ENCODE data around the gene CLASP1. TPM values are rescaled to one million over a fixed set of nuclear protein-coding genes. Genes with fewer than 3 reads are reported as not detected.

Gene CLASP1
- total RNA-seq, 1 experiment from 2014 or later, result 46.1 TPM

GRCh38 chr2:121451398-121451797 is 197.9 kb downstream of the CLASP1 start:
- peaks cover 67% of the 10 kb centered on the region for H3K36me3 Mint-ChIP-seq (ENCODE audit: insufficient read depth, unreplicated experiment)
- no peak overlapping the region for H3K4me3 Mint-ChIP-seq (ENCODE audit: unreplicated experiment)
- H3K4me1 Mint-ChIP-seq (ENCODE audit: low read depth, unreplicated experiment), result peaks cover 5% of the 10 kb centered on the region
- ChIA-PET POLR2A (no interaction called here), CTCF (no interaction called here)
- Histone ChIP-seq H3K9me3 (no peaks in the 10 kb centered on the region), H3K27me3 (replicated peaks; ENCODE audit: control insufficient read depth, insufficient read depth, low read length) (no peaks in the 10 kb centered on the region), H3K4me1 (no peaks in the 10 kb centered on the region), H3K4me3 (ENCODE audit: low read depth, low read length) (no peak overlapping the region), H3K36me3 (ENCODE audit: control insufficient read depth, insufficient read depth, low read length) (peaks cover 8% of the 10 kb centered on the region)
- no TSS peak for BruUV-seq (replicated peaks)
- TF ChIP-seq, protein P1, sequence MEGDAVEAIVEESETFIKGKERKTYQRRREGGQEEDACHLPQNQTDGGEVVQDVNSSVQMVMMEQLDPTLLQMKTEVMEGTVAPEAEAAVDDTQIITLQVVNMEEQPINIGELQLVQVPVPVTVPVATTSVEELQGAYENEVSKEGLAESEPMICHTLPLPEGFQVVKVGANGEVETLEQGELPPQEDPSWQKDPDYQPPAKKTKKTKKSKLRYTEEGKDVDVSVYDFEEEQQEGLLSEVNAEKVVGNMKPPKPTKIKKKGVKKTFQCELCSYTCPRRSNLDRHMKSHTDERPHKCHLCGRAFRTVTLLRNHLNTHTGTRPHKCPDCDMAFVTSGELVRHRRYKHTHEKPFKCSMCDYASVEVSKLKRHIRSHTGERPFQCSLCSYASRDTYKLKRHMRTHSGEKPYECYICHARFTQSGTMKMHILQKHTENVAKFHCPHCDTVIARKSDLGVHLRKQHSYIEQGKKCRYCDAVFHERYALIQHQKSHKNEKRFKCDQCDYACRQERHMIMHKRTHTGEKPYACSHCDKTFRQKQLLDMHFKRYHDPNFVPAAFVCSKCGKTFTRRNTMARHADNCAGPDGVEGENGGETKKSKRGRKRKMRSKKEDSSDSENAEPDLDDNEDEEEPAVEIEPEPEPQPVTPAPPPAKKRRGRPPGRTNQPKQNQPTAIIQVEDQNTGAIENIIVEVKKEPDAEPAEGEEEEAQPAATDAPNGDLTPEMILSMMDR (IDR thresholded peaks at IDR 0.05; ENCODE audit: insufficient read depth in 1 of 2, low read depth in 1 of 2, low read length in 1 of 2, severe bottlenecking in 1 of 2, unreplicated experiment in 1 of 2), result no peak
- DNase-seq, result no peak
- intact Hi-C loops (cut with micrococcal nuclease; ENCODE audit: unreplicated experiment), result no loop called here
- H3K27me3 Mint-ChIP-seq (ENCODE audit: insufficient read depth, unreplicated experiment), result no peaks in the 10 kb centered on the region
- H3K9me3 Mint-ChIP-seq (ENCODE audit: unreplicated experiment), result no peaks in the 10 kb centered on the region
- no peak overlapping the region for H3K27ac Mint-ChIP-seq (ENCODE audit: unreplicated experiment)

DNA sequence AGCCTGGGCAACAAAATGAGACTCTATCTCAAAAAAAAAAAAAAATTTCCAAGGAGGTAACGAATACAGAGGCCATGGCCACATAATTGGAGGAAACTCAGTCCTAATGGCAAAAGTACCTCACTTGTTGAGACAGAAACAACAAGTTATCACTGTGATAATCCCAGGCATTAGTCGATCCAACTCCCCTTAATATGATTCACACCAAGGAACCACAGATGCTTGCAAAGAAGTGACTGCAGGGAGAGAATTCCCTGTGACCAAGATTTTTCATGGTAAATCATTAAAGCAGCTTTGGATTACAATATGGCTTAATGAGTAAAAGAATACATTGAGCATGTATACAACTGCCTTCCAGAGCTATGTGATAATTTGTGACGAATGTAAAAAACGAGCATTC is 199.0 kb downstream of the CLASP1 start:
- CTCF ChIA-PET, result no interaction called here
- no TSS peak for BruUV-seq (replicated peaks)
- no peaks in the 10 kb centered on the region for H3K4me1 ChIP-seq
- TF ChIP-seq, protein P1 (IDR thresholded peaks at IDR 0.05; ENCODE audit: insufficient read depth in 1 of 2, low read depth in 1 of 2, low read length in 1 of 2, severe bottlenecking in 1 of 2, unreplicated experiment in 1 of 2), result no peak
- Mint-ChIP-seq H3K36me3 (ENCODE audit: insufficient read depth, unreplicated experiment) (peaks cover 70% of the 10 kb centered on the region), H3K27ac (ENCODE audit: unreplicated experiment) (no peak overlapping the region), H3K4me1 (ENCODE audit: low read depth, unreplicated experiment) (no peaks in the 10 kb centered on the region), H3K4me3 (ENCODE audit: unreplicated experiment) (no peak overlapping the region), H3K9me3 (ENCODE audit: unreplicated experiment) (no peaks in the 10 kb centered on the region), H3K27me3 (ENCODE audit: insufficient read depth, unreplicated experiment) (no peaks in the 10 kb centered on the region)
- intact Hi-C loops (cut with micrococcal nuclease; ENCODE audit: unreplicated experiment), result no loop called here
- H3K4me3 ChIP-seq (ENCODE audit: low read depth, low read length), result no peak overlapping the region
- POLR2A ChIA-PET, result no interaction called here
- no peaks in the 10 kb centered on the region for H3K27me3 ChIP-seq (replicated peaks; ENCODE audit: control insufficient read depth, insufficient read depth, low read length)
- H3K9me3 ChIP-seq, result no peaks in the 10 kb centered on the region
- peaks cover 8% of the 10 kb centered on the region for H3K36me3 ChIP-seq (ENCODE audit: control insufficient read depth, insufficient read depth, low read length)
- no peak for DNase-seq

DNA sequence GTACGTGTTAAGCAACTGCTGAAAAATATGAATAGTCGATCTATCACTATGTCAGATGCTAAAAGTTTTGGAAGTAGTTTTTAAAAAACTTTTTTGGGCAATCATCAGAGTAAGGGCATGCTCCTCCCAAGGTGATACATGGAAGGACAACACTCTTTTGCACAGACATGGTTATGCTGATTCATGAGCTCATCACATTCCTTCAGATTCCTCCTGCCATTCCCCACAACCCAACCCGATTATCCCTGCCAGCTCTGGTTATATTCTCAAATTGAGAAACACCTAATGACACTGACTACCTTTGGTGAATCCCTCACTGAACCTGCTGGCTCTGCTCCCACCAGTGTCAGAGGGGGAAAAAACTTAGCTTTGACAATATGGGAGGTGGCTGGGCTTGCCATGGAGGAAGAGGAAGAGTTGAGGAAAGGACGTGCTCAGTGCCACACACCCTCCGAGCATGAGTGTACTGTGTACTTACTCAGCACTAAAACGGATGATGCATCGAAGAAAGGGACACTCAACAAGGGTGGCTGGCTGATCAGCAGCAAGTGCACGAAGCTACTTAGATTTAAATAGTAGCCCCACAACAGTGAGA is 202.5 kb downstream of the CLASP1 start:
- no peak for DNase-seq
- Mint-ChIP-seq H3K36me3 (ENCODE audit: insufficient read depth, unreplicated experiment) (peaks cover 77% of the 10 kb centered on the region), H3K27ac (ENCODE audit: unreplicated experiment) (no peak overlapping the region), H3K27me3 (ENCODE audit: insufficient read depth, unreplicated experiment) (no peaks in the 10 kb centered on the region), H3K4me3 (ENCODE audit: unreplicated experiment) (no peak overlapping the region), H3K9me3 (ENCODE audit: unreplicated experiment) (no peaks in the 10 kb centered on the region), H3K4me1 (ENCODE audit: low read depth, unreplicated experiment) (peaks cover 6% of the 10 kb centered on the region)
- Histone ChIP-seq H3K4me3 (ENCODE audit: low read depth, low read length) (no peak overlapping the region), H3K27me3 (replicated peaks; ENCODE audit: control insufficient read depth, insufficient read depth, low read length) (no peaks in the 10 kb centered on the region), H3K9me3 (no peaks in the 10 kb centered on the region), H3K4me1 (no peaks in the 10 kb centered on the region), H3K36me3 (ENCODE audit: control insufficient read depth, insufficient read depth, low read length) (peaks cover 8% of the 10 kb centered on the region)
- ChIA-PET CTCF (interaction anchor here (0.8 to 1.3 kb wide), 2 partner anchors 12 to 84 kb away, joined by 3 read pairs; partner anchors contain the start of gene RNU4ATAC), POLR2A (no interaction called here)
- TF ChIP-seq, protein P1 (IDR thresholded peaks at IDR 0.05; ENCODE audit: insufficient read depth in 1 of 2, low read depth in 1 of 2, low read length in 1 of 2, severe bottlenecking in 1 of 2, unreplicated experiment in 1 of 2), result no peak
- BruUV-seq (replicated peaks), result no TSS peak
- intact Hi-C loops (cut with micrococcal nuclease; ENCODE audit: unreplicated experiment), result no loop called here
